Fibroblast of pulmonary artery (primary cell): ENCODE results near the gene LCN15.
A peak's percentile ranks its signal among the peaks of the same experiment; 100 is the strongest.
"Not testable (repeated sequence)": the region's sequence is repeated elsewhere in the genome, so short reads cannot be mapped to it uniquely, and the experiment has no call there.

Experiments used
- DNase-seq: peaks from one replicate; pipeline ENCODE4 v3.0.0-alpha.2; 2010; ENCODE audit warnings: low read depth
- H3K4me3 ChIP-seq: replicated peaks from 2 replicates; pipeline ENCODE4 v1.5.1; 2011; ENCODE audit warnings: low read depth, mild to moderate bottlenecking, control low read depth, low read length, moderate library complexity
- TF ChIP-seq, protein P1 (sequence below): IDR thresholded peaks from 2 replicates; pipeline ENCODE4 v1.5.1; 2011; ENCODE audit warnings: mild to moderate bottlenecking, control low read depth, low read length, inconsistent platforms; ENCODE audit errors: missing control alignments

LCN15 gene

DNA sequence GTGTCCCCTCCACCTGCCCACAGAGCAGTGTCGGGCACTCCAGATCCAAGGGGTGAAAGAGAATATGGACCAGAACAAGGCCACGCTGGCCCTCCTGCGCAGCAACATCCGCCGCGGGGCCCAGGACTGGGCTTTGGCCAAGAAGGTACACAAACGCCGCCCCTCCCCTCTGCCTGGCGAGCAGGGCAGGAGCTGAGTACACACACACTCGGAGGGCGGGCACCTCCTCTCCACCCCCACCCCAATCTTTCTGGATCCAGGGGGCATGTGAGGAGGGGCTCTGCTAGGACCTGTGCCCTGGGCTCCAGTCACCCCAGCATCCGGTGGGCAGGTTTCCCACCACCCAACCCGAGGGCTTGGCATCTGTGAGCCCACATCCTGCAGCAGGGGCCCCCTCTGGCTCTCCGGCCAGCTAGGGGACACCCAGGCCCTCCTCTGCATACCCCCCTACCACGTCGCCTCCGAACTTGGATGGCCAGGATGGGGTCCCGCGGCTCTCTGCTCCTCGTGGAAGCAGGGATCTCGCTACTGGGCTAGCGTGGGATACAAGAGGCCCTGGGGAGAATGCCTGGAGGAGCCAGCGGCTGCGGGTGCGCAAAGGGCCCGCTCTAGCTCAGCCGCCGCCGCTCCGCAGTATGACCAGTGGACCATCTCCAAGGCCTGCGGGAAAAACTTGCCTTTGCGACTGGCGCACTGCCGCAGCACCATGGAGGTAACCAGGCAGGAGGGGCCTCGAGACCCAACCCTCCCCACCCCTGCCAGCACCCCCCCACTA, 34.9 kb upstream of the LCN15 start:
- H3K4me3 ChIP-seq = no peak overlapping the region
- DNase-seq = no peak
- TF ChIP-seq, protein P1, sequence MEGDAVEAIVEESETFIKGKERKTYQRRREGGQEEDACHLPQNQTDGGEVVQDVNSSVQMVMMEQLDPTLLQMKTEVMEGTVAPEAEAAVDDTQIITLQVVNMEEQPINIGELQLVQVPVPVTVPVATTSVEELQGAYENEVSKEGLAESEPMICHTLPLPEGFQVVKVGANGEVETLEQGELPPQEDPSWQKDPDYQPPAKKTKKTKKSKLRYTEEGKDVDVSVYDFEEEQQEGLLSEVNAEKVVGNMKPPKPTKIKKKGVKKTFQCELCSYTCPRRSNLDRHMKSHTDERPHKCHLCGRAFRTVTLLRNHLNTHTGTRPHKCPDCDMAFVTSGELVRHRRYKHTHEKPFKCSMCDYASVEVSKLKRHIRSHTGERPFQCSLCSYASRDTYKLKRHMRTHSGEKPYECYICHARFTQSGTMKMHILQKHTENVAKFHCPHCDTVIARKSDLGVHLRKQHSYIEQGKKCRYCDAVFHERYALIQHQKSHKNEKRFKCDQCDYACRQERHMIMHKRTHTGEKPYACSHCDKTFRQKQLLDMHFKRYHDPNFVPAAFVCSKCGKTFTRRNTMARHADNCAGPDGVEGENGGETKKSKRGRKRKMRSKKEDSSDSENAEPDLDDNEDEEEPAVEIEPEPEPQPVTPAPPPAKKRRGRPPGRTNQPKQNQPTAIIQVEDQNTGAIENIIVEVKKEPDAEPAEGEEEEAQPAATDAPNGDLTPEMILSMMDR = no peak

DNA sequence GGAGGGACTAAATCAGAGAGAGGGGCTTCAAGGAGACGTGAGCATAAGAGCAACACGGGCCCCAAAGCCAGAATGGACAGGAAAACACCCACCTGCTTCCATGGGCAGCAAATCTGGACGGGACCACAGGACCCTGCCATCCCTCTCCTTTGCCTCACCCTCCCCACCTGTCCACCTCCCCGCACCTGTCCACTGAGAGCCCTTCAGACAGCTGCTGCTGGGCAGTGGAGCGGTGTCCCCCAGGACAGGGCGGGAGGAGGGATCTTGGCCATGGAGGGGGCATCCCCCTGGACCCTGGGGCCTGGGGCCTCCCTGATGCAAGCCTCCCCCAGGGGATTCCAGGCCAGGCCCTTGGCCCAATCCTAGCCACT, 34.4 kb upstream of the LCN15 start:
- DNase-seq = no peak
- TF ChIP-seq, protein P1 = no peak
- H3K4me3 ChIP-seq = no peak overlapping the region

DNA sequence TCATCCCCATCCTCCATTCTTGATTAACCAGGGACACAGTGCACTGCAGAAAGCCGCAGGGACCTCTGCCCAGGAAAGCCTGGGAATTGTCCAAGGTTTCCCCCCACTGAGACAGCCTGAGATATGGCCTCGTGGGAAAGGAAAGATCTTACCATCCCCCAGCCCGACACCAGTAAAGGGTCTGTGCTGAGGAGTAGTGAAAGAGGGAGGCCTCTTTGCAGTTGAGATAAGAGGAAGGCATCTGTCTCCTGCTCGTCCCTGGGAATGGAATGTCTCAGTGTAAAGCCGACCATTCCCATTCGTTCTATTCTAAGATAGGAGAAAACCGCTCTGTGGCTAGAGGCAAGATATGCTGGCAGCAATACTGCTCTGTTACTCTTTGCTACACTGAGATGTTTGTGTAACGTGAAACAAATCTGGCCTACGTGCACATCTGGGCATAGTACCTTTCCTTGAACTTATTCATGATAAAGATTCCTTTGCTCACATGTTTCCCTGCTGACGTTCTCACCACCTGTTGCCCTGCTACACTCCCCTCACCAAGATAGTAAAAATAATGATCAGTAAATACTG, 32.5 kb upstream of the LCN15 start:
- H3K4me3 ChIP-seq = not testable (repeated sequence)
- peak; percentile 76 for DNase-seq

DNA sequence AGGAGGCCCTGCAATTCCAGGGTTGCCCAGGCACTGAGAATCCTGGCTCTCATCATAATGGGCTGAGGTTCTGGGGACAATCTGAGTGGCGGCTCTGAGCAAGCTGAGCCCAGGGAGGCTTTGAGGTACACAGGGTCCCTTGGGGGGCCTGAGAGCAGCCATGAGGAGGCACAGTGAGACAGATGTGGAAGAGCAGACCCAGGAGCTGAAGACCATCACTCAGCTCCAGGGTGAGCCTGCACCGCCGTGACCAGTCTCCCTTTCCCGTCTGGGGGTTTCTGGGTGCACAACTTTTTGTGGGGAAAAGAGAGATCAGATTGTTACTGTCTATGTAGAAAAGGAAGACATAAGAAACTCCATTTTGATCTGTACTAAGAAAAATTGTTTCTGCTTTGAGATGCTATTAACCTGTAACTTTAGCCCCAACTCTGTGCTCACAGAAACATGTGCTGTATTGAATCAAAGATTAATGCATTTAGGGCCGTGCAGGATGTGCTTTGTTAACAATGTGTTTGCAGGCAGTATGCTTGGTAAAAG, 32.0 kb upstream of the LCN15 start, which contains the start of gene CCDC183:
CCDC183 (plus strand) TSS at position 101 of the 537 bp plus-strand sequence; CDS start at position 161, 60 bp downstream.
- TF ChIP-seq, protein P1 = no peak
- DNase-seq = no peak
- no peak within 1 kb of the TSS for H3K4me3 ChIP-seq

DNA sequence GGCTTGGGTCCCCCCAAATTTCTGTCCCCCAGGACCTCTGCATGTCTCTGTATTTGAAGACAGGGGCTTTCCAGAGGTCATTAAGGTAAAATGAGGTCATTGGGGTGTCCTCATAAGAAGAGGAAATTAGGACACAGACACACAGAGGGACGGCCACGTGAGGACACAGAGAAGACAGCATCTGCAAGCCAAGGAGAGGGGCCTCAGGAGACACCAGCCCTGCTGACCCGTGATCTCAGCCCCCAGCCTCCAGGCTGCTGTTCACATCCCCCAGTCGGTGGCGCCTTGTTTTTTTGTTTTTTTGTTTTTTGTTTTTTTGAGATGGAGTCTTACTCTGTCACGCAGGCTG, 30.7 kb upstream of the LCN15 start:
- no peak for DNase-seq
- no peak overlapping the region for H3K4me3 ChIP-seq
- TF ChIP-seq, protein P1 = no peak

DNA sequence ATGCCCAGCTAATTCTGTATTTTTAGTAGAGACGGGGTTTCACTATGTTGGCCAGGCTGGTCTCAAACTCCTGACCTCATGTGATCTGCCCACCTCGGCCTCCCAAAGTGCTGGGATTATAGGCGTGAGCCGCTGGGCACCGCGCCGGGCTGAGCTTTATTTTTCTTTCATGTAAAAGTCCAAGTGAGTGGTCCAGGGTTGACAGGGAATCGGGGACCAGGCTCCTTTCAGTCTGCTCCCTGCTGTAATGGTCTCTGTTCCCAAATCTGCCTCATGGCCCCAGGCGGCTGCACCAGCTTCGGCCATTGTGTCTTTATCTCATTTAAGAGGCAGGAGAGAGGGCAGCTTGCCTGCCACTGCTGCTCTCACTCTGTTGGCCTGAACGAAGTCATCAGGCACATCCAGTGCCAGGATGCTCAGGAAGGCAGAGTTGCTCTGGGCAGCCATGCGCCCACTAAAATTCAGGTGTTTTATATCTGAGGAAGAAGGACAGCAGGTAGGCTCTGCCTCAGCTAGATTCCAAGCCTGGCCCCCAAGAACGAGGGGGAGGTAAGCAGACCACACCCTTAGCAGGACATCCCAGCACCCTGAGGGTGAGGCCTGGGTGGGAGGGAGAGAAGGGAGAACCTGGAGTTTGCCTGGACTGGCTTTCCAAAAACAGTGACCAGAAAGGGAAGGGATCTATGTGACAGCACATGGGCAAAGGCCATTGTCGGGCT, 30.1 kb upstream of the LCN15 start:
- no peak for DNase-seq
- TF ChIP-seq, protein P1 = no peak
- H3K4me3 ChIP-seq = no peak overlapping the region
